A673 (cell line): Measurements from ENCODE around the gene MMP24.
"Not testable (repeated sequence)": the region's sequence is repeated elsewhere in the genome, so short reads cannot be mapped to it uniquely, and the experiment has no call there.

ENCODE experiments used
- CTCF ChIP-seq: fragments of 300-800, 200-600 bp; sonication (generic); conservative IDR thresholded peaks from 2 replicates; pipeline ENCODE4 v1.5.1; 2017; ENCODE audit warnings: low read depth, mild to moderate bottlenecking, antibody characterized with exemption, low read length, moderate library complexity, mixed read lengths
- EZH2 ChIP-seq: fragments of 200-600 bp; sonication (generic); IDR thresholded peaks from 2 replicates; pipeline ENCODE4 v1.6.1; 2017; ENCODE audit warnings: borderline replicate concordance, low read depth, mild to moderate bottlenecking, mixed read lengths, antibody characterized with exemption, low read length; ENCODE audit not compliant: poor library complexity, severe bottlenecking

GRCh38 chr20:35252598-35252997 lies 26.1 kb downstream of the MMP24 start:
- TF ChIP-seq CTCF, EZH2: not testable (repeated sequence)
